ENCODE data around the gene KANK4.

Gene KANK4

GRCh38 chr1:62194651-62195544 is 124.3 kb downstream of the KANK4 start, which contains the start of gene L1TD1:
L1TD1 (plus strand) TSS chr1:62194849; CDS start chr1:62206629, 11,780 bp downstream.
- no peak for TF ChIP-seq CTCF (conservative IDR thresholded peaks at IDR 0.05; ENCODE audit: low read length)
- TF ChIP-seq EZH2phosphoT487 (IDR thresholded peaks at IDR 0.05; ENCODE audit: borderline replicate concordance) = no peak
- H2AFZ ChIP-seq (ENCODE audit: low read length) = no peak within 1 kb of the TSS
- no peaks in the 10 kb centered on the region for H3F3A ChIP-seq (ENCODE audit: low read depth)
- H3K9me2 ChIP-seq (replicated peaks; ENCODE audit: low read depth, low read length) = no peaks in the 10 kb centered on the region
- no peak within 1 kb of the TSS for H3K4me3 ChIP-seq (ENCODE audit: low read length, poor library complexity, severe bottlenecking)
- H3K9ac ChIP-seq (ENCODE audit: low read depth, low read length, poor library complexity, severe bottlenecking) = no peak within 1 kb of the TSS
- no peaks in the 10 kb centered on the region for H3K4me1 ChIP-seq (ENCODE audit: insufficient read depth, low read length, poor library complexity, severe bottlenecking)
- H3K79me2 ChIP-seq (ENCODE audit: insufficient read depth, low read length) = no peaks in the 10 kb centered on the region
- H3K27me3 ChIP-seq (ENCODE audit: insufficient read depth, low read length, poor library complexity, severe bottlenecking) = no peaks in the 10 kb centered on the region
- no peaks in the 10 kb centered on the region for H4K20me1 ChIP-seq (ENCODE audit: insufficient read depth, low read length, poor library complexity, severe bottlenecking)
- H3K9me3 ChIP-seq (ENCODE audit: insufficient read depth, low read depth, low read length) = no peaks in the 10 kb centered on the region
- no peaks in the 10 kb centered on the region for H3K36me3 ChIP-seq (ENCODE audit: insufficient read depth, low read length)
- H3K4me2 ChIP-seq (ENCODE audit: low read depth, low read length, poor library complexity, severe bottlenecking) = no peak within 1 kb of the TSS

- Histone ChIP-seq H3K4me2 (ENCODE audit: low read depth, low read length, poor library complexity, severe bottlenecking) (no peak overlapping the region), H2AFZ (ENCODE audit: low read length) (no peak overlapping the region), H3K9me2 (replicated peaks; ENCODE audit: low read depth, low read length) (no peaks in the 10 kb centered on the region), H3K79me2 (ENCODE audit: insufficient read depth, low read length) (no peaks in the 10 kb centered on the region), H4K20me1 (ENCODE audit: insufficient read depth, low read length, poor library complexity, severe bottlenecking) (no peaks in the 10 kb centered on the region), H3K36me3 (ENCODE audit: insufficient read depth, low read length) (no peaks in the 10 kb centered on the region), H3K9me3 (ENCODE audit: insufficient read depth, low read depth, low read length) (no peaks in the 10 kb centered on the region), H3K27me3 (ENCODE audit: insufficient read depth, low read length, poor library complexity, severe bottlenecking) (no peaks in the 10 kb centered on the region), H3K4me3 (ENCODE audit: low read length, poor library complexity, severe bottlenecking) (no peak overlapping the region), H3K9ac (ENCODE audit: low read depth, low read length, poor library complexity, severe bottlenecking) (no peak overlapping the region), H3F3A (ENCODE audit: low read depth) (no peaks in the 10 kb centered on the region), H3K4me1 (ENCODE audit: insufficient read depth, low read length, poor library complexity, severe bottlenecking) (no peaks in the 10 kb centered on the region)
- no peak for TF ChIP-seq EZH2phosphoT487 (IDR thresholded peaks at IDR 0.05; ENCODE audit: borderline replicate concordance)
- no peak for TF ChIP-seq CTCF (conservative IDR thresholded peaks at IDR 0.05; ENCODE audit: low read length)
Measured at GRCh38 chr1:62188111-62188510, 131.1 kb downstream of the KANK4 start.

- Histone ChIP-seq H3K79me2 (ENCODE audit: insufficient read depth, low read length) (no peaks in the 10 kb centered on the region), H3K4me1 (ENCODE audit: insufficient read depth, low read length, poor library complexity, severe bottlenecking) (no peaks in the 10 kb centered on the region), H3K36me3 (ENCODE audit: insufficient read depth, low read length) (no peaks in the 10 kb centered on the region), H3K9me2 (replicated peaks; ENCODE audit: low read depth, low read length) (no peaks in the 10 kb centered on the region), H3K9me3 (ENCODE audit: insufficient read depth, low read depth, low read length) (no peaks in the 10 kb centered on the region), H4K20me1 (ENCODE audit: insufficient read depth, low read length, poor library complexity, severe bottlenecking) (no peaks in the 10 kb centered on the region), H3F3A (ENCODE audit: low read depth) (no peaks in the 10 kb centered on the region), H3K27me3 (ENCODE audit: insufficient read depth, low read length, poor library complexity, severe bottlenecking) (no peaks in the 10 kb centered on the region), H3K4me2 (ENCODE audit: low read depth, low read length, poor library complexity, severe bottlenecking) (no peak overlapping the region), H3K4me3 (ENCODE audit: low read length, poor library complexity, severe bottlenecking) (no peak overlapping the region), H3K9ac (ENCODE audit: low read depth, low read length, poor library complexity, severe bottlenecking) (no peak overlapping the region), H2AFZ (ENCODE audit: low read length) (no peak overlapping the region)
- TF ChIP-seq EZH2phosphoT487 (IDR thresholded peaks at IDR 0.05; ENCODE audit: borderline replicate concordance) (no peak), CTCF (conservative IDR thresholded peaks at IDR 0.05; ENCODE audit: low read length) (no peak)
Measured at GRCh38 chr1:62187548-62187947, 131.7 kb downstream of the KANK4 start.

All from Loucy (cell line).